KOPT-K1 (cell line): Measurements from ENCODE around the gene CD1C.
"Not testable (repeated sequence)": the region's sequence is repeated elsewhere in the genome, so short reads cannot be mapped to it uniquely, and the experiment has no call there.

Source experiments
- H3K27ac ChIP-seq: fragments of 200-600 bp; sonication (generic); 2 replicates; pipeline ENCODE4 v1.5.1; 2016; ENCODE audit warnings: antibody characterized with exemption, mild to moderate bottlenecking, low read depth, low read length; ENCODE audit not compliant: poor library complexity, severe bottlenecking
- H3K36me3 ChIP-seq: fragments of 200-600 bp; sonication (generic); 2 replicates; pipeline ENCODE4 v1.5.1; 2017; ENCODE audit warnings: antibody characterized with exemption, mild to moderate bottlenecking, low read length, moderate library complexity; ENCODE audit not compliant: insufficient read depth
- H3K9me3 ChIP-seq: fragments of 200-600 bp; sonication (generic); 2 replicates; pipeline ENCODE4 v1.5.1; 2017; ENCODE audit warnings: antibody characterized with exemption, low read length, mild to moderate bottlenecking; ENCODE audit not compliant: insufficient read depth, poor library complexity, severe bottlenecking

CD1C gene

DNA sequence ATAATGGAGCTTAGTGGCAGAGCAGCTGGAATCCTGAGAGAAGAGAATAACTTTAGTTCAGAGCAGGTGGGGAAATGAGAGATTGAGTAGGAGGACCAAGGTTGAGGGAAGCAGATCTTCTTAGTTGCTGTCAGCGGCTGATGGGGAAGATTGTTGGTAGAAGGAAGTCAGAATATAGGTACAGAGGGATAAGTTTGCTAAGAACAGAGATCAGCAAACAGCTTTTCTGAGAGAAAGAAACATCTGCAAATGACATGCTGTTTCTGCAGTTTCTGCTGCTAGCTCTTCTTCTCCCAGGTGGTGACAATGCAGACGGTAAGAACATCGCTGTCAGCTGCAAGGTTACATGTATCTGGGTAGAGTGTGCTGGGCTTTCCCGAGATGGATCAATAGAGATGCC lies at the start of gene CD1C:
Gene CD1C (plus strand): TSS at position 113 of the 400 bp plus-strand sequence. CDS start 142 bp downstream, at position 255.
- no peaks in the 10 kb centered on the region for H3K9me3 ChIP-seq
- H3K27ac ChIP-seq: peak within 1 kb of the TSS; percentile 89
- peaks cover 11% of the 10 kb centered on the region for H3K36me3 ChIP-seq

GRCh38 chr1:158246650-158247049 lies 43.1 kb upstream of the CD1C start:
- Histone ChIP-seq H3K27ac (peak overlapping the region; percentile 75), H3K9me3 (peaks cover 10% of the 10 kb centered on the region), H3K36me3 (no peaks in the 10 kb centered on the region)

- peak overlapping the region; percentile 75 for H3K27ac ChIP-seq
Observed at GRCh38 chr1:158248118-158248517, 41.6 kb upstream of the CD1C start.

GRCh38 chr1:158248771-158249170 lies 41.0 kb upstream of the CD1C start:
- peak overlapping the region; percentile 75 for H3K27ac ChIP-seq

More at GRCh38 chr1:158248118-158248517, 41.6 kb upstream of the CD1C start:
- no peaks in the 10 kb centered on the region for H3K36me3 ChIP-seq
- peaks cover 4% of the 10 kb centered on the region for H3K9me3 ChIP-seq

DNA sequence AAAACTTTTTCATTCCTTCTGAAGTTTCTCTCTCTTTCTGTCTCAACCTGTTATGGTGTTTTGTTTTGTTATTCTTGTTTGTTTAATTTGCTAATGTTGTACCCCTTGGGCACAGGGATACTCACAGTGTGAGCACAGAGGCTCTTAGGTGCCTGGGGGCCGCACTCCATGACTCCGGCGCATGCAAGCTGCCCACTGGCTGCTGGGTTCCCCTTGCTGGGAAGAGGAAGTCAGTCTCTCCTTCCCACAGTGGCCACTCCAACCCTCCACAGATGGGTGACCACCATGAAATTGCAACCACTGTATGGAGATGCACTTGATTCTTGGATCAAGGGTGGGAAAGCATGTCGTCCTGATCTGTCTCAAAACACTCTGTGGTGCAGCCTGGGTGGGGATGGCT lies 40.1 kb upstream of the CD1C start:
- Histone ChIP-seq H3K27ac (peak overlapping the region; percentile 75), H3K36me3 (no peaks in the 10 kb centered on the region), H3K9me3 (no peaks in the 10 kb centered on the region)

More at GRCh38 chr1:158248771-158249170, 41.0 kb upstream of the CD1C start:
- Histone ChIP-seq H3K36me3 (no peaks in the 10 kb centered on the region), H3K9me3 (no peaks in the 10 kb centered on the region)

- H3K36me3 ChIP-seq: no peaks in the 10 kb centered on the region
- no peaks in the 10 kb centered on the region for H3K9me3 ChIP-seq
- H3K27ac ChIP-seq: peak overlapping the region; percentile 75
Observed at GRCh38 chr1:158251163-158251562, 38.6 kb upstream of the CD1C start.

GRCh38 chr1:158255656-158256055 lies 34.1 kb upstream of the CD1C start:
- Histone ChIP-seq H3K27ac (no peak overlapping the region), H3K36me3 (no peaks in the 10 kb centered on the region), H3K9me3 (no peaks in the 10 kb centered on the region)

GRCh38 chr1:158256747-158257146 lies 33.0 kb upstream of the CD1C start:
- not testable (repeated sequence) for H3K9me3 ChIP-seq, H3K36me3 ChIP-seq, H3K27ac ChIP-seq

DNA sequence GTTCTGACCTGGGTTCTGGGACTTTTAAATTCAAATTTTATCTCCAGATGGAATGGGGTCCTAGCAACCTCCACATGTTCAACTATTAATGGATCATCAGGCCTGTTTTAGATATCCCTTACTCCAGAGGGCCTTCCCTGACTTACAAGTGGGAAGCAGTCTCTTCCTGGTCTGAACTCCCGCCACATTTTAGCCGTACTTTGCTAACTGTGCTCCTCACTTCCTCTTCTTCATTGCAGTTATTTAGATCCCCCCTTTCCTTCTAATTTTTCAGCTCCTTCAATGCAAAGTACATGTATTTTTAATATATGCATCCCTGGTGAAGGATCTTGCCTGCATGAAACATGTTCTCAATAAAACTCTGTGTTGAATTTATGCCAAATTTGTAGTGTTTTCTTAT lies 31.8 kb upstream of the CD1C start:
- Histone ChIP-seq H3K9me3 (no peaks in the 10 kb centered on the region), H3K27ac (peak overlapping the region; percentile 13), H3K36me3 (no peaks in the 10 kb centered on the region)

DNA sequence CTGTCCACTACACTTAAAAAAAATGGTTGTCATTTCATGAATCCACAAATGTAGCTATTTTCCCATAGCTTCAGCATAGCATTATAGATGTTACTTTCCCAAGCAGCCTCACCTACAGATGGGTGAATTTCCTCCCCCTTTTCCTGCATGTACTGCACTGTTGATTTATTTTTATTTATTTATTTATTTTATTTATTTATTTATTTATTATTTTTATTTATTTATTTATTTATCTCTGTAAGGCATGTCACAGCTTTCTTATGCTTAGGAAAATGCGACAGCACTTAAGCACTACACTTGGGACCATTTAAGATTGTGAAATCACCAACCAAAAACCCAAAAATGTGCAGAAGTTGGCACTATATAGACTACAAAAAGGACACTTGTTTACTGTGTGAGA lies 30.6 kb upstream of the CD1C start:
- H3K9me3 ChIP-seq: no peaks in the 10 kb centered on the region
- no peaks in the 10 kb centered on the region for H3K36me3 ChIP-seq
- no peak overlapping the region for H3K27ac ChIP-seq

DNA sequence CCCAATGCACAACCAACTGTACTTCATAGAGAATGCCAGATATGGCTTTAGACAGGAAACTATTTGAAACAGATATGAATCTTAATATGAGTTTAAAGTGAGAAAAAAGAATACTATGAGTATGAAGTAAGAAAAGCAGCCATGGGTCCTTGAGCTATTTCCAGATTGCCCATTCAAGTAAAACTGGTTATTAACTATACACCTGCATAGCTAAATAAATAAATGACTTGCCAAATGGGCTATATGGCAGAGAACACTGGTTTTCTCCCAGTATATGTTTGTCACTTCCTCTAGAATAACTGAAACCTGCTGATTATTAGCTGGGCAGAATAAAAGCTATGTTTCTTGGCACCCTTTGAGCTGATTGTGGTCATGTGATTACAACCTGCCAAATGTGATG lies 17.0 kb upstream of the CD1C start:
- Histone ChIP-seq H3K9me3 (no peaks in the 10 kb centered on the region), H3K36me3 (no peaks in the 10 kb centered on the region), H3K27ac (peak overlapping the region; percentile 82)

- Histone ChIP-seq H3K9me3 (peaks cover 9% of the 10 kb centered on the region), H3K36me3 (no peaks in the 10 kb centered on the region), H3K27ac (peak overlapping the region; percentile 82)
Observed at GRCh38 chr1:158274797-158275196, 14.9 kb upstream of the CD1C start.

GRCh38 chr1:158282421-158282820 lies 7.3 kb upstream of the CD1C start:
- H3K36me3 ChIP-seq: not testable (repeated sequence)
- peaks cover 25% of the 10 kb centered on the region for H3K9me3 ChIP-seq
- H3K27ac ChIP-seq: peak overlapping the region; percentile 89

GRCh38 chr1:158283965-158284364 lies 5.8 kb upstream of the CD1C start:
- peaks cover 24% of the 10 kb centered on the region for H3K9me3 ChIP-seq
- H3K27ac ChIP-seq: peak overlapping the region; percentile 89
- H3K36me3 ChIP-seq: no peaks in the 10 kb centered on the region

- peaks cover 7% of the 10 kb centered on the region for H3K9me3 ChIP-seq
- peak overlapping the region; percentile 89 for H3K27ac ChIP-seq
- no peaks in the 10 kb centered on the region for H3K36me3 ChIP-seq
Observed at GRCh38 chr1:158285756-158286241, 3.9 kb upstream of the CD1C start.

GRCh38 chr1:158286487-158286886 lies 3.2 kb upstream of the CD1C start:
- Histone ChIP-seq H3K36me3 (no peaks in the 10 kb centered on the region), H3K27ac (peak overlapping the region; percentile 89), H3K9me3 (peaks cover under 1% of the 10 kb centered on the region)
